Breast epithelium (tissue), 4 donors: ENCODE results near the gene WDR6. TPM values are rescaled to one million over a fixed set of nuclear protein-coding genes. Genes with fewer than 3 reads are reported as not detected.

ENCODE experiments used
- DNase-seq, 2 donors: peaks; one replicate each; pipeline ENCODE4 v3.0.0-alpha.2; 2019; ENCODE audit warnings: low spot score in 2 of 2
- H3K27ac ChIP-seq, 2 donors: fragments of 200-600 bp; sonication (generic) in 1 of 2; one replicate each; pipeline ENCODE4 v1.5.1; 2016 to 2019; ENCODE audit warnings: mild to moderate bottlenecking in 1 of 2
- H3K27me3 ChIP-seq, 2 donors: fragments of 200-600 bp; sonication (generic) in 1 of 2; one replicate each; pipeline versions ENCODE4 v1.5.1 to v1.6.0; 2017 to 2019; ENCODE audit warnings: control low read depth in 1 of 2, mild to moderate bottlenecking in 1 of 2
- H3K36me3 ChIP-seq: fragments of 200-600 bp; one replicate; pipeline ENCODE4 v1.5.1; 2019
- H3K4me1 ChIP-seq, 2 donors: fragments of 200-600 bp; sonication (generic); one replicate each; pipeline ENCODE4 v1.5.1; 2016 to 2019; ENCODE audit warnings: control low read depth in 1 of 2
- H3K4me3 ChIP-seq, 3 donors: fragments of 200-600 bp; sonication (generic); 1 replicate in 2 of 3; 2 replicates in 1 of 3; pipeline ENCODE4 v1.5.1; 2016 to 2019; ENCODE audit warnings: mild to moderate bottlenecking in 3 of 3, moderate library complexity in 2 of 3
- H3K9me3 ChIP-seq, 2 donors: fragments of 200-600 bp; sonication (generic) in 1 of 2; one replicate each; pipeline ENCODE4 v1.5.1; 2016 to 2019; ENCODE audit warnings: control low read depth in 1 of 2
- POLR2A ChIP-seq: fragments of 450-650 bp; IDR thresholded peaks from one replicate; pipeline ENCODE4 v1.6.1; 2016; ENCODE audit warnings: antibody characterized with exemption, mild to moderate bottlenecking, moderate library complexity
- POLR2AphosphoS5 ChIP-seq, 3 donors: sonication (generic); formaldehyde crosslinking; IDR thresholded peaks; one replicate each; pipeline ENCODE4 v1.6.1; 2017; ENCODE audit warnings: antibody characterized with exemption in 3 of 3
- intact Hi-C: fragments of 100-400 bp; cut with DNase I; formaldehyde crosslinking; loops from one replicate; pipeline ENCODE4 v1.15.1; 2023; ENCODE audit warnings: low total_unique reads
- total RNA-seq, 3 donors: library from RNA; depleted of rRNA; stranded (reverse); fragments of >200 nt; gene quantifications; one replicate each; pipeline ENCODE4 v1.1.0, GENCODE V29; 2016
- TF ChIP-seq, protein P1 (sequence below), 3 donors: fragments of 450-650 bp; IDR thresholded peaks; one replicate each; pipeline ENCODE4 v1.5.1; 2016 to 2017; ENCODE audit warnings: antibody characterized with exemption in 3 of 3, mild to moderate bottlenecking in 3 of 3, moderate library complexity in 3 of 3

The WDR6 gene
- total RNA-seq, 3 donors from 2014 or later: 57.9 to 143 (median 135) TPM

DNA sequence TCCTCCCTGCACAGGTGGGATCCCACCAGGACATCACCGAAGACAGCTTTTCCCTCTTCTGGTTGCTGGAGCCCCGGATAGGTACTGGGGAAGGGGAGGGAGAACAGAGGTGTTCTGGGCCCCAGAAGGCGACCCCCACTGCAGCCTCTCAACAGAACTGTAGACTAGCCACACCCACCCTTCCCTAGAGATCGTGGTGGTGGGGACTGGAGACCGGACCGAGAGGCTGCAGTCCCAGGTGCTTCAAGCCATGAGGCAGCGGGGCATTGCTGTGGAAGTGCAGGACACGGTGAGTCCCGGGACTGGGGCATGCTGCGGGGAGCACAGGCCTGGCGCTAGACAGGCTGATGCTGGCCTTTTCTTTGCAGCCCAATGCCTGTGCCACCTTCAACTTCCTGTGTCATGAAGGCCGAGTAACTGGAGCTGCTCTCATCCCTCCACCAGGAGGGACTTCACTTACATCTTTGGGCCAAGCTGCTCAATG, 15.5 kb downstream of the WDR6 start:
- TF ChIP-seq POLR2AphosphoS5 (IDR thresholded peaks at IDR 0.05): no peak
- Histone ChIP-seq H3K27me3 (no peaks in the 10 kb centered on the region), H3K4me3 (peak overlapping the region; percentile 96 to 99 (median 98)), H3K27ac (peak overlapping the region; percentile 100), H3K4me1 (peaks cover 10 to 17% of the 10 kb centered on the region in 2 donors), H3K9me3 (no peaks in the 10 kb centered on the region), H3K36me3 (peaks cover 4% of the 10 kb centered on the region)
- no peak for DNase-seq
- intact Hi-C loops: no loop called here

- H3K4me1 ChIP-seq: peaks cover 9 to 24% of the 10 kb centered on the region in 2 donors
Measured at GRCh38 chr3:49023775-49024174, 16.6 kb downstream of the WDR6 start.

GRCh38 chr3:49024449-49024848, 17.3 kb downstream of the WDR6 start:
- no peak for DNase-seq
- H3K4me3 ChIP-seq: no peak overlapping the region
- peaks cover 4% of the 10 kb centered on the region for H3K36me3 ChIP-seq
- H3K4me1 ChIP-seq: peaks cover 9 to 24% of the 10 kb centered on the region in 2 donors
- no peaks in the 10 kb centered on the region for H3K9me3 ChIP-seq
- H3K27me3 ChIP-seq: no peaks in the 10 kb centered on the region
- no peak overlapping the region for H3K27ac ChIP-seq
- TF ChIP-seq, protein P1, sequence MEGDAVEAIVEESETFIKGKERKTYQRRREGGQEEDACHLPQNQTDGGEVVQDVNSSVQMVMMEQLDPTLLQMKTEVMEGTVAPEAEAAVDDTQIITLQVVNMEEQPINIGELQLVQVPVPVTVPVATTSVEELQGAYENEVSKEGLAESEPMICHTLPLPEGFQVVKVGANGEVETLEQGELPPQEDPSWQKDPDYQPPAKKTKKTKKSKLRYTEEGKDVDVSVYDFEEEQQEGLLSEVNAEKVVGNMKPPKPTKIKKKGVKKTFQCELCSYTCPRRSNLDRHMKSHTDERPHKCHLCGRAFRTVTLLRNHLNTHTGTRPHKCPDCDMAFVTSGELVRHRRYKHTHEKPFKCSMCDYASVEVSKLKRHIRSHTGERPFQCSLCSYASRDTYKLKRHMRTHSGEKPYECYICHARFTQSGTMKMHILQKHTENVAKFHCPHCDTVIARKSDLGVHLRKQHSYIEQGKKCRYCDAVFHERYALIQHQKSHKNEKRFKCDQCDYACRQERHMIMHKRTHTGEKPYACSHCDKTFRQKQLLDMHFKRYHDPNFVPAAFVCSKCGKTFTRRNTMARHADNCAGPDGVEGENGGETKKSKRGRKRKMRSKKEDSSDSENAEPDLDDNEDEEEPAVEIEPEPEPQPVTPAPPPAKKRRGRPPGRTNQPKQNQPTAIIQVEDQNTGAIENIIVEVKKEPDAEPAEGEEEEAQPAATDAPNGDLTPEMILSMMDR (IDR thresholded peaks at IDR 0.05): no peak
- TF ChIP-seq POLR2AphosphoS5 (IDR thresholded peaks at IDR 0.05): no peak
- no peak for TF ChIP-seq POLR2A
- intact Hi-C loops: no loop called here

More at GRCh38 chr3:49023775-49024174, 16.6 kb downstream of the WDR6 start:
- intact Hi-C loops: no loop called here
- no peaks in the 10 kb centered on the region for H3K27me3 ChIP-seq
- H3K36me3 ChIP-seq: peaks cover 4% of the 10 kb centered on the region
- TF ChIP-seq POLR2A (no peak), POLR2AphosphoS5 (IDR thresholded peaks at IDR 0.05) (no peak)
- TF ChIP-seq, protein P1 (IDR thresholded peaks at IDR 0.05): no peak
- H3K4me3 ChIP-seq: no peak overlapping the region
- no peak for DNase-seq
- no peak overlapping the region for H3K27ac ChIP-seq
- no peaks in the 10 kb centered on the region for H3K9me3 ChIP-seq

DNA sequence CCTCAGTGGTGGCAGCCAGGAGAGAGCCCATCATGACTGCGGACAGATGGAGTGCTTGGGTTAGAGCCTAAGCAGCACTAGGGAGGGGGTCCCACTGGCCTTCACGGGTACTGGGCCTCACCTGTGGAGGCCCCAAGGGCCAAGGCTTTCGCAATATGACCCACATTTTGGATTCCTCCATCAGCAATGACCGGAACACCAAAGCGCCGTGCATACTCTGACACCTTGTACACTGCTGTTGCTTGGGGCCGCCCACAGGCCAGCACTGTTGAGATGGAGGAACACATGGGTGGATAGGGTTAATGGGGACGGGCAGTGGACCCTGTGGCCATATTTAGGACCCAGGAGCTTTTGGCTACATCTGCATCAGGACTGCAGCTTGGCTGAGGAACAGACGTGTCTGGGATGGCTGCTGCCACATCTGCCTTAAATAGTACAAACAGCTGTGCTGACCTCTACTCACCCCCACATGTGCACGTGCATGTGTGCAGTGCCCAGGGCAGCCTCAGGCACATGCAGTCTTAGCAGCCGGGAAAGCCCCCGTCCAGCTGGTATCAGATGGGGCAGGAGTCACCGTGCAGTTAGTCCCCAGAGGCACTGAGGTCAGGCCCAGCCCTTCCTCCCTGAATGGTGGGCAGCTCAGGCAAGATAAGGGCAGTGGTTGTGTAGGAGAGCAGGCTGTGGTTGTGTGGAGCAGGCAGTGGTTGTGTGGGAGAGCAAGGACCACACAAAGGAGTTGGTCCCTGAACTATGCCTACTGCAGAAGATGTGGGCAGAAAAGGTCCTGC, 18.0 kb downstream of the WDR6 start:
- peaks cover 4% of the 10 kb centered on the region for H3K36me3 ChIP-seq
- intact Hi-C loops: no loop called here
- no peaks in the 10 kb centered on the region for H3K9me3 ChIP-seq
- no peak overlapping the region for H3K27ac ChIP-seq
- no peak overlapping the region for H3K4me3 ChIP-seq
- DNase-seq: no peak
- TF ChIP-seq POLR2A: no peak
- TF ChIP-seq POLR2AphosphoS5 (IDR thresholded peaks at IDR 0.05): no peak
- TF ChIP-seq, protein P1 (IDR thresholded peaks at IDR 0.05): no peak
- no peaks in the 10 kb centered on the region for H3K27me3 ChIP-seq
- H3K4me1 ChIP-seq: peaks cover 9 to 18% of the 10 kb centered on the region in 2 donors

- Histone ChIP-seq H3K9me3 (no peaks in the 10 kb centered on the region), H3K27me3 (no peaks in the 10 kb centered on the region), H3K27ac (peak overlapping the region; percentile 10 to 21), H3K36me3 (peaks cover 4% of the 10 kb centered on the region), H3K4me3 (no peak overlapping the region), H3K4me1 (peaks cover 6 to 14% of the 10 kb centered on the region in 2 donors)
- TF ChIP-seq, protein P1 (IDR thresholded peaks at IDR 0.05): no peak
- TF ChIP-seq POLR2AphosphoS5 (IDR thresholded peaks at IDR 0.05): no peak
- no peak for TF ChIP-seq POLR2A
- intact Hi-C loops: no loop called here
- no peak for DNase-seq
Measured at GRCh38 chr3:49025793-49026520, 18.8 kb downstream of the WDR6 start.
